GM12892 (cell line): Measurements from ENCODE around the gene PPP1R16B.

Experiments used
- POLR2AphosphoS5 ChIP-seq: IDR thresholded peaks from 2 replicates; pipeline ENCODE4 v1.6.1; 2011; ENCODE audit warnings: low read depth, low read length, control low read depth
- TAF1 ChIP-seq: IDR thresholded peaks from 2 replicates; pipeline ENCODE4 v1.6.1; 2011; ENCODE audit warnings: low read depth, mild to moderate bottlenecking, control low read depth, low read length, borderline replicate concordance

DNA sequence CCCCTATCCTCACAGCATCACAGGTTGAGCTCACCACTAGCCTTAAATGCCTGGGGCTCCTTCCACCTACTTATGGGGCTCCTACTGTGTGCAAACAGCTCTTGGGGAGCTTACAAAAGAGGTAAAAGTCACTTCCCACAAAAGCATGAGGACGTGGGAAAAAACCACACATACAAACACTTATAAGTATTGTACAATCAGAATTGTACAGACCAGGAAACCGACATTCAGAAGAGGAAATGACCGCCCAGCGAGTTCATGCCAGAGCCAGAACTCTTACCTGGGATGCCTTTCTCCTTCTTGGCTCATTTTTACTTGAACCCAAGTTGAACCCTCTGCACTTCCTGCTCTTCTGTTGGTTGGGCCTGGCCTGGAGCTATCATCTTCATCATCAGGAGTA, 6.3 kb upstream of the PPP1R16B start:
- TF ChIP-seq TAF1 (no peak), POLR2AphosphoS5 (no peak)
